GM21528 (cell line): ENCODE results near the gene SLC25A13.

Experiments used
- ATAC-seq: cut with Tn5 transposase; IDR thresholded peaks from one replicate; pipeline ENCODE4 v1.9.1; 2021; ENCODE audit warnings: mild to moderate bottlenecking, moderate library complexity; ENCODE audit not compliant: unreplicated experiment, low FRiP score

The SLC25A13 gene

GRCh38 chr7:96322847-96323461 is 1.1 kb upstream of the SLC25A13 start:
- ATAC-seq, result no peak

- ATAC-seq, result no peak
Observed at GRCh38 chr7:96322373-96322695, 436 bp upstream of the SLC25A13 start.

GRCh38 chr7:96321031-96321657 is 754 bp downstream of the SLC25A13 start:
- ATAC-seq, result peak; percentile 54

DNA sequence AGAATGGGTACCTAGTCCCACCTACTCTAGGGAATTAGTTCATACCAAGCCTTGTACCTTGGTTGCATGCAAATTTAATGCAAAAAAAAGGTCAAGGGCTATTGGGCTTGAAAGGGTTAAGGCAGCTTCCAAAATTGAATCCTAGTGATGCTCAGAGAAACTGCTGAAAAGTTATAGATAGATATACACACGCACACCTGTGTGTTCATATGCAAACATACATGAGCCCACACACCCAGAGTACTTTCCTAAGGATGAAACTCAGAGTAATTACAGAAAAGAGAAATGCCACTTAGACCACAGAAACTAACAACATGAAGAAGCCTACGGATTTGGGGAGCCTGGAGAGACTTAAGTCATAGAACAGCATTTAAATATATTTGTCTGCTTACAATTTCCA is 1.5 kb downstream of the SLC25A13 start:
- peak; percentile 46 for ATAC-seq

DNA sequence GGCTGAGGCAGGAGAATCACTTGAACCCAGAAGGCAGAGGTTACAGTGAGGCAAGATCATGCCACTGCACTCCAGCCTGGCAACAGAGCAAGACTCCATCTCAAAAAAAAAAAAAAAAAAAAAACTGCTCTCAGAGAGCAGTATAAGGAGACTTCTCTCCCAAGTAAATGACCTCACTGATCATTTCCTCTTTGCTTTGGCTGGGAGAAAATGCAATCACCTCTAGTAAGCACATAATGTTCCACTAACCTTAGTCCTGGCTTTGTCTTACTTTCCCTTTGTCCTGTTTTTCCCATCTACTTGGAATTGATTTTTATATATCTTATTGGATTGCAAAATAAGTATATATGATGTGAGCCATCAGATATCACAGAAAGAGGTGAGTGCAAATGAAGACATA is 2.5 kb downstream of the SLC25A13 start:
- no peak for ATAC-seq

- ATAC-seq, result no peak
Observed at GRCh38 chr7:96316949-96317348, 4.9 kb downstream of the SLC25A13 start.

DNA sequence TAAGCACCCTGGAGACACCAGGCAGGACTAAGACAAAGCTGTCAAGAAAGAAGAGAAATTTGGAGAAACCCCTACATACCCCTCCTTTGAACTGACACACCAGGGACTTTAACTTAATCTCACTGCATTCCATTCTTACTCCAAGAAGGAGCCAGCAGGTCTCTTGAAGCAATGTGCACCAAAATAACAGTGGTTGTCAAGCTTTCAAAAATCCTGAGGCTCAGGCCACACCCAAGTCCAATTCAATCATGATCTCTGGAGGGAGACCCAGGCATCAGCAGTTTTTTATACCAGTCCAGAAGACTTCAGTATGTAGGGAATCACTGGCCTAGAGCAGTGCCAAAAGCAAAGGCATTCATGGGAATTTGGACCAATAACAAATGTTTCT is 6.8 kb downstream of the SLC25A13 start:
- ATAC-seq, result no peak

- no peak for ATAC-seq
Observed at GRCh38 chr7:96314402-96315124, 7.3 kb downstream of the SLC25A13 start.

DNA sequence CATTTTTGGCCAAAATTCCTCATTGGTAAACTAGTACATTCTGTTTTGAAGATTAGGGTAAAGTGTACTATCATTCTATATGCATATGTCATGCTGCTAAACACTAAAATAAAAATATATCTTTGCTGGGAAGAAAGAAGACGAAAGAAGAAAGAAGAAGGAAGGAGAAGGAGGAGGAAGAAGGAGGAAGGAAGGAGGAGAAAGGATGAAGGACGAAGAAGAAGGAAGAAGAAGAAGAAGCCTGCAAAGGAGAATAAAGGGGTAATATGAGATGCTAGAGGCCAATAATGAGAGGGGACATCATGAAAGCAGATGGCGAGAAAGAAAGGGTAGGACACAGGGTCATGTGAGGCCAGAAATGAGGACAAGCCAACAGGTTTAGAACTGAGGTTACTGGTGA is 8.0 kb downstream of the SLC25A13 start:
- no peak for ATAC-seq

DNA sequence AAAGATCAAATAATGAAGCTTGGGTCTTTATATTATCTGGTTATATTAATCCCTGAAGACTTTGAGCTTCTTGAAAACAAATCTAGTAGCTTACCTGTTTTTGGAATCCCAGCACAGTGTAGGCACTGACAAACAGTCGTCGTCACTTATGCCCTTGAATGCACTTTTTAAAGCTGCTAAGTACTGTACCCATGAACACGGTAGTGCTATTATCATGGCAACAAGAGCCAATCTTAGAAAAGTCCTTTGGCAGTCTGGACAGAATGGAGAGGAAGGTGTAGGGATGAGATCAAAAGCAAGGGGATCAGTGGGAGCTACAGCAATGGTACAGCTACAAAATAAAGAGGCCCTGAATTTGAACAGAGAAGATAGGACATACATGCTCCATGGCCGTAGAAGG is 9.4 kb downstream of the SLC25A13 start:
- no peak for ATAC-seq

DNA sequence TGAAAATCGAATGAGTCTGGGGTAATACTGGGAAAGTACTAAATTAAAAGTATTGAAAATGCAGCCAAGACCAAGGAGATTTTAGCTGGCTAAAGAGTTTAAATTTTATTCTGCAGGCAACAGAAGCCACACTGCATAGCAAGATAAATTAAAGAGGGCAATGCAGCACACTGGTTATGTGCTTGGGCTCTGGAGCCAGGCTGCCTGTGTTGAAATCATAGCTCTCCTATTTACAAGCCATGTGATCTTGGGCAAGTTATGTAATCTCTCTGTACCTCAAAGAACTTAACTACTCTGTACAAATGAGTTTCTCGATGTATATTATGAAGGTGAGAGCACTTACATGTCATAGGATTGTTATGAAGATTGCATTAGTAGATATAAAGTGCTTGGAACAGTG is 9.9 kb downstream of the SLC25A13 start:
- ATAC-seq, result no peak

- no peak for ATAC-seq
Observed at GRCh38 chr7:96310110-96310509, 11.8 kb downstream of the SLC25A13 start.

- no peak for ATAC-seq
Observed at GRCh38 chr7:96308950-96309263, 13.0 kb downstream of the SLC25A13 start.

DNA sequence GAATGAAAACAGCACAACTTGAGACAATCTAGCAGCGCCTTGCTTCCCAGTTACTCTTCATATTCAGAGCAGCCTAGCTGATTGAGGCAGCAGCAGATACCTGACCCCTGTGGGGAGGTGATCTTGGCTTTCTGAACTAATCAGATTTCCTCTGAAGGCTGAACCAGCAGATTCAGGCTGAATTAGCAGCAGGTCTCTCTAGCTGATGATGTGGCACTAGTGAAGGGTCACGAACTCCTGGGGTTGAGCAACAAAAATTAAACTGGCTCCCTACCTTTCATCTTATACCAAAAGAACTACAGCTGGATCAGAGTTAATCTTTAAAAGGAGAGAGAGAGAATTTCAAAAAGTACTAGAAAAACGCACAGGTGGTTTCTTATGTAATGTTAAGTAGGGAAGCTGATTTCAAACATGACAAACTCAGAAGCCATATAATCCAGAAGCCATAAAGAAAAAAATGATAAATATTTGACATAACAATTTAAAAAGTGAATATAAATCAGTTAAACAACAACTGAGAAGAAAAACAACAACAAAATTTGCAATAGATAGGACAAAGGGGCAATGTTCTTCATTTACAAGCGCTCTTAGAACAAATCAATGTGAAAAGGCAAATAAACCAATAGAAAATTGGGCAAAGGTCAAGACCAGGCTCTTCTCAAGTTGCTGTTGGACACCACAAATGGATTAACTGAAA is 13.5 kb downstream of the SLC25A13 start:
- ATAC-seq, result no peak

DNA sequence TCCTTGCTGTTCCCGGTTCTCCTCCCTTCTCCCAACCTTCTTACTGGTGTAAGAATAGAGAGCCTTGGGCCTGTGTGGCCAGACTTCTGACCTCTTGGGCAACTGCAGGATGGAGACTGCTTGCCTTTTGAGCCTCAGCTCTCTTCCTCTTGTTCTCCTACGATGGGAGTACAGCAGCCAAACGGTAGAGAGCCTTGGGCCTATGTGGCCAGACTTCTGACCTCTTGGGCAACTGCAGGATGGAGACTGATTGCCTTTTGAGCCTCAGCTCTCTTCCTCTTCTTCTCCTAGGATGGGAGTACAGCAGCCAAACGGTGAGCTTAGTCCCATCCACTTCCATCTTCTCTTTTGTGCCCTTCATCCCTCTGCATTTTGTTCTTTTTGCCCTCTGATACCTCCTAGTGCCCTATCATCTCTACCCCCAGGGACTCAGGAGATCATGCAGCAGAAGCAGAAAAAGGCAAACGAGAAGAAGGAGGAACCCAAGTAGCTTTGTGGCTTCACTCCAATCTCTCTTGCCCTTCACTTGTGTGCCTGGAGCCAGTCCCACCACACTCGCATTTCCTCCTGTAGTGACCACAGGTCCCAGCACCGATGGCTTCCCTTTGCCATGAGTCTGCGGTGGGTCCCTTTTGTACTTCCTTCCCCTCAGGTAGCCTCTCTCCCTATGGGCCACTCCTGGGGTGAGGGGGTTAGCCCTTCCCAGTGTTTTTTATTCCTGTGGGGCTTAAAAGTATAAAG is 15.3 kb downstream of the SLC25A13 start:
- no peak for ATAC-seq

- ATAC-seq, result no peak
Observed at GRCh38 chr7:96305915-96306314, 16.0 kb downstream of the SLC25A13 start.

- no peak for ATAC-seq
Observed at GRCh38 chr7:96304573-96304972, 17.3 kb downstream of the SLC25A13 start.

- no peak for ATAC-seq
Observed at GRCh38 chr7:96303686-96304443, 18.0 kb downstream of the SLC25A13 start.

DNA sequence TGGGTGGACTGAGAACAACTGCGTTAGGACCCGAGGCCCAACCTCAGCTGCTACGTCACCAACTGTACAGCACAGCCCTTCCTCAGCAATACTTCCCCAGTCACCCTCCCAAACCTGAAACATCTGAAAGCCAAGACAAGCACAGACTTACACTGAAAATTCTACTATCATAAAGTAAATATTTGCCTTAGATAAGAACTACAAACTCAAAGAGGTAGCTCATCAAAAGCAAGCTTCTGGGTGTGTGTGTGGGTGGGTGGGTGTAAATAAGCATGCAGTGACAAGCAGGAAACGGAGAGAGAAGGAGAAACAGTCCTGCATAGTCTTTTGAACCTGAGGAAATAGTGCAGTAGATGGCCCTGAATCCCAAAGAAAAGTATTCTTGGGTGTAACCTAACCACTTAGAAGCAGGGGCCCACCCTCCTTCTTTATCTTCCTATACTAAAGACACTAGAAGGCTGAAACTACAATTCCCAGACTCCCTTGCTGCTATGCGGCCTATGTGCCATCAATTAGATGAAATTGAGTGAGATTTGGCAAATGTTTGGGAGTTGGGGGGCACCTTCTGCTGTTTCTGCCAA is 18.7 kb downstream of the SLC25A13 start:
- no peak for ATAC-seq

DNA sequence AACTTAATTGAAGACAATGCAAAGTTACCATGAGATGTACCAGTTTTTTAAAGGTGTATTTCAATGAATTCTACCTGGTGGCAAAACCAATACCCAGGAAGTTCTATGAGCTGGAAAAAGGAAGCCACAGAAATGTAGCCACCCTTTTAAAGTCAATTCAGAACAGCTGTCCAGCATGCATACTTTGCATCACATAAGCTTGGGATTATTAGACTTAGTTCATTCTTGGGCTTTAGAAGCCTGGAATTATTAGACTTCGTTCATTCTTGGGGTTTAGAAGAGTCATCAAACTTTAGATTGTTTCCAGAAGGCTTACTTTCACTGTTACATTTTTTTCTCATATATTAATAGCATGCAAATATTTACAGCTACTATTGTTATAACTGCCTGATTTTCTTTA is 20.9 kb downstream of the SLC25A13 start:
- ATAC-seq, result no peak
